GM18505 (cell line): ENCODE results near the gene MYBBP1A.

ENCODE experiments used
- ATAC-seq: cut with Tn5 transposase; IDR thresholded peaks from one replicate; pipeline ENCODE4 v1.9.1; 2021; ENCODE audit not compliant: unreplicated experiment
- POLR2A ChIP-seq: IDR thresholded peaks from 4 replicates; pipeline ENCODE4 v1.6.1; 2011; ENCODE audit warnings: borderline replicate concordance; ENCODE audit not compliant: insufficient read depth, insufficient read length; ENCODE audit errors: extremely low read depth

MYBBP1A gene

GRCh38 chr17:4544135-4544950 lies 10.8 kb downstream of the MYBBP1A start:
- ATAC-seq = no peak
- no peak for TF ChIP-seq POLR2A

- TF ChIP-seq POLR2A = no peak
- ATAC-seq = no peak
Observed at GRCh38 chr17:4543557-4544026, 11.6 kb downstream of the MYBBP1A start.

- ATAC-seq = no peak
Observed at GRCh38 chr17:4542726-4543191, 12.4 kb downstream of the MYBBP1A start.

GRCh38 chr17:4542003-4542725 lies 13.0 kb downstream of the MYBBP1A start:
- no peak for TF ChIP-seq POLR2A
- no peak for ATAC-seq

More at GRCh38 chr17:4542726-4543191, 12.4 kb downstream of the MYBBP1A start:
- no peak for TF ChIP-seq POLR2A

- no peak for TF ChIP-seq POLR2A
- ATAC-seq = no peak
Observed at GRCh38 chr17:4541328-4542002, 13.7 kb downstream of the MYBBP1A start.

GRCh38 chr17:4540687-4541327 lies 14.4 kb downstream of the MYBBP1A start:
- ATAC-seq = no peak
- TF ChIP-seq POLR2A = no peak

GRCh38 chr17:4540224-4540651 lies 14.9 kb downstream of the MYBBP1A start:
- ATAC-seq = no peak
- no peak for TF ChIP-seq POLR2A

- no peak for ATAC-seq
- TF ChIP-seq POLR2A = no peak
Observed at GRCh38 chr17:4539576-4540223, 15.5 kb downstream of the MYBBP1A start.

- ATAC-seq = no peak
- no peak for TF ChIP-seq POLR2A
Observed at GRCh38 chr17:4539025-4539424, 16.2 kb downstream of the MYBBP1A start.

- ATAC-seq = no peak
- no peak for TF ChIP-seq POLR2A
Observed at GRCh38 chr17:4538236-4539002, 16.8 kb downstream of the MYBBP1A start.

- TF ChIP-seq POLR2A = no peak
- no peak for ATAC-seq
Observed at GRCh38 chr17:4537451-4538235, 17.5 kb downstream of the MYBBP1A start.
